GM21786 (cell line): ENCODE results near the gene TMEM131.

ENCODE experiments used
- ATAC-seq: cut with Tn5 transposase; IDR thresholded peaks from one replicate; pipeline ENCODE4 v1.9.1; 2021; ENCODE audit not compliant: unreplicated experiment

The TMEM131 gene

GRCh38 chr2:97766567-97766966 is 229.2 kb downstream of the TMEM131 start:
- ATAC-seq: no peak

DNA sequence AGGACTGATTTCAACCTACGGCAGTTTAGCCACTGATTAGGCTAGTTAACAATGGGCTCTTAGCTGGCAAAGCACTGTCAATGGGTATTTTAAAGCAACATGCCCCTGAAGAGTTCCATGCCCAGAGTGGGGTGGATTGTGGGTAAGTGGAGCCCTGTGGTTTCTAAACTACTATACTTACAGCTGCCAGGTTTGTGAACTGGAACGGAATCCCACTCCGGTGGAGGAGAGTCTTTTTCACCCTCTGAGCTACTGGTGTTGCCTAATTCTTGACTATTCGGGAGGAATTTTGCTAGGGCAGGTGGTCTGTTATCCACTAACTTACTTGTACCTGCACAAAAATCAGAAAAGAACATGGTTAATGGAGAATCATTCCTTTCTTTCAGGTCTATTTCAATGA is 229.8 kb downstream of the TMEM131 start:
- no peak for ATAC-seq

GRCh38 chr2:97764559-97765263 is 231.0 kb downstream of the TMEM131 start:
- ATAC-seq: no peak

DNA sequence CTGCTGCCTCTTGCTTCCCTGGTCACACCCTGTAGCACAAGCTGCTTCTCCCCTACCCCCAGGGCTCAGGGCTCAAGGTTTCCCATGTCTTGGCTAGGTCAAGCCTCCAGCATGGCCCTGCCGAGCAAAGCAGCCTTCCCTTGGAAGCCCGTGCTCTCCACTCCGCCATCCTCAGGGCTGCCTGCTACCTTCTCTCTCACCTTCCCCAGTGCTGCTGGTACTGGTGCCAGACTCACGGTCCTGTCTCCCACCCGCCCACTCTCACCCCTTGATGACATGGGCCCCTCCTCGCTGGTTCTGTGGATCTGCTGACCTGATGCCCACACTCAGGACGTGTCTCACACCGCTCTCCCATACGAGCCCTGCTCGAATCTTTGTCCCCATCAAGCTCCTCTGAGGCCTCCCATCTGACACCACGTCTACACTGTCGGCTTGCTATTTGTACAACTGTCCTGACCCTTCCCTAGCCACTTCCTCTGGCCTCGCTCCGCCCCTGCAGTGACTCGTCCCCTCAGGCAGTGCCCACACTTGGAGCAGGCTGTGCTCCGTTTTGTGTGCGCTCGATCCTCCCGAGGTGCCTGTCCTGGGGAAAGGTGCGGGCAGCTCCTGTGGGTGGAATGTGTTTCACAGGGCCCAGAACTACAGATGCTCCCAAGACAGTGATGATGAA is 232.4 kb downstream of the TMEM131 start:
- ATAC-seq: no peak

DNA sequence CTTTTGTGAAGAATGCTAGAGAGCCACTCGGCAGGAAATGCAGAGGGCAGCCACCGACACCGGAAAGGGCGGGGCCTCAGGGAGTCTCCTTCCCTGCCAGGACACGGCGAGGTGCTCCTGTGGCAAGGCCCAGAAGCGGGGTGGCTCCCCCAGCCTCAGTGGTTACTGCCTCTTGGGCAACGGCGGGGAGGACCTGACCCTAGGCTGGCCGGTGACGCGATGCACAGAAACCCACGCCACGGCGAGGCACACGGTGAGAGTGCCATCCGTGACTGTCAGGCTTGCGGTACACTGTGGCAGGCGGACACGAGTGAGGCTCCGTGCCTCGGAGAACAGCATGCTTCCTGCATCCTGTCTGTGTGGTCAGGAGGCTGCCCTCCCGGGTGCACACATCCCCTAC is 234.6 kb downstream of the TMEM131 start:
- ATAC-seq: no peak

GRCh38 chr2:97760480-97761049 is 235.2 kb downstream of the TMEM131 start:
- no peak for ATAC-seq

DNA sequence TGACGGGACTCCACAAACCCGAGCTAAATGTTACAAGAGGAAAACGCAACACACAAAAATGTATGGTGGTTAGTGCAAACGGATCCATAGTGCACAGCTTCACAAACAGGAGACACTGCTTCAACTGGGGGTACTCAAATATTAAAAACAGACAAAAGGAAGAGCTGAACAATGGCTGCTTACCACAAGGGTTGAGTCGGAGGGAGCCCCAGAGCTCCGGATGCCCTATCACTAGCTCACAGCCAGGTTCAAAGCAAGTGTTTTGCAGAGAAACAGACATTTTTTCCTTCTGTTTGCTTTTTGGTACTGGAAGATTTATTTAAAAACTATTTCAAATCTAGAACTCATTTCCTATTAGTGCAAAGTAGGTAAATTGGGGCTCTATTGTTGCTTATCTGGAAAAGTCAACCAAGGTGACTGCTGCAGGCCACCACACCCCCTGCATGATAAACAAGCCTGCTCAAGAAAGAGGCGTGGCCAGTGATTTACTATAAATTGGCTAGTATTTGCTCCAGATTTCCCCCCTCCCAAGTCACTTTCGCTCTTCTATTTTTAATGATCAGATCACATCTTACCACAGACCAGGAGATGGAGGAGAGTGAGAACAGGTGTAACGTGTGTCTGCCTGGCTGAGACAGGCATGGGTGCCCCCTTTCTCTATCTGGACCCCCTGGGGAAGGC is 235.9 kb downstream of the TMEM131 start:
- ATAC-seq: no peak

DNA sequence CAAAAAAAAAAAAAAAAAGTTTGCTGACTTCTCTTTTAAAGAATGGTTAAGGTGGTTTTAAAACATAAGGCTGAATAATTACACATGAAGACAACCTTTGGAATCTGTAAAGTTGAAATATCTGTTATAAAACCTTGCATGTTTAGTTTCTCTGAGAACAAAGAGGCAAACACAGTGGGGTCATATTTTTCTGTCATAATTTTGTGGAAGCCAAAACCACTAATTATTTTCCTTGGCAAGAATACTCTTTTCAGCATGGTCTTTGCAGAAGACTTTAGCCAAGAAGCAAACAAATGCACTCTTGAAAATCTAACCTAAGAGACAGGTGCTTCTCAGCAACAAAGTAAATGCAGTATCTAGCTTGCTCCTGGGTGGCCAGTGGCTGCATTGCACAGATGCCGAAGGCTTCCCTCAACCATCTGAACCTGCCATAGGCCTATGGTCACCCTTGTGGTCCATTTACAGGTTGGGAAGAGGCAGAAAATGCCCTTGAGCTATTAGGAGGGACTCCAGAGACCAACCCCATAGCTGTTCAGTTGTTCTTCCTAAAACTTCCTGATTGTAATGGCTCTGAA is 237.5 kb downstream of the TMEM131 start:
- ATAC-seq: no peak

- no peak for ATAC-seq
Observed at GRCh38 chr2:97757062-97757461, 238.7 kb downstream of the TMEM131 start.

- ATAC-seq: no peak
Observed at GRCh38 chr2:97755491-97755890, 240.3 kb downstream of the TMEM131 start.

GRCh38 chr2:97754690-97755346 is 240.9 kb downstream of the TMEM131 start:
- ATAC-seq: no peak

- ATAC-seq: no peak
Observed at GRCh38 chr2:97752342-97753334, 243.1 kb downstream of the TMEM131 start.

- no peak for ATAC-seq
Observed at GRCh38 chr2:97751752-97752151, 244.0 kb downstream of the TMEM131 start.

GRCh38 chr2:97750017-97750416 is 245.7 kb downstream of the TMEM131 start:
- no peak for ATAC-seq

DNA sequence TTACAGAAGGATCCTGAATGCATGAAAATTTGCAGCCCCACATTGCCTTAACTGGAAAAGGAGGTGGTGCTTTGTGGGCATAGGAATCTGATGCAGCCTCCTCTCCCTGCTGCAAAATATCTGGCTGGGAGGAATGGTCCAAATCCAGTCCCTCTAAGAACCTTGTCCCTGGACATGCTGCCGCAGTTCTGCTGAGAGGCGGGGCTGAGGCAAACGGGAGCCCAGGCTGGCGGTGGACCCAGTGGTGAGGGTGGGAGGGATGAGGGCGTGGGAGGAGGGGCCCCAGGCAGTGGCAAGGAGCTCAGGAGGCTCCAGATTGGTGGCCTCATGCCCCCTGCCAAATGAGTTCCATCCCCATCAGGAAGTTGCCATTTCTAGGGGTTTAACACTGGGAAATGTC is 246.2 kb downstream of the TMEM131 start:
- ATAC-seq: no peak

- no peak for ATAC-seq
Observed at GRCh38 chr2:97747716-97748115, 248.0 kb downstream of the TMEM131 start.

DNA sequence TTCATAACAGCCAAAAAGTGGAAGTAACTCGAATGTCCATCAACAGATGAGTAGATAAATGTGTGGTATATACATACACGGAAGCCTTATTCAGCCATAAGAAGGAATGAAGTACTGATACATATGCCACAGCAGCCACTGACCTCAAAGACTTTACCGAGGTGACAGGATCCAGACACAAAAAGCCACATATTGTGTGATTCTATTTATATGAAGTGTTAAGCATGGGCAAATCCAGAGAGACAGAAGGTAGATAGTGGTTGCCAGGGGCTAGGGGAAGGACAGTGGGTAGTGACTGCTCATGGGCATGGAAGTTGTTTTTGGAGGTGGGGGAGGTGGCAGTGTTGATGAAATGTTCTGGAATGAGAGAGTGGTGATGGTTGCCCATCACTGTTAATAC is 248.5 kb downstream of the TMEM131 start:
- ATAC-seq: no peak

DNA sequence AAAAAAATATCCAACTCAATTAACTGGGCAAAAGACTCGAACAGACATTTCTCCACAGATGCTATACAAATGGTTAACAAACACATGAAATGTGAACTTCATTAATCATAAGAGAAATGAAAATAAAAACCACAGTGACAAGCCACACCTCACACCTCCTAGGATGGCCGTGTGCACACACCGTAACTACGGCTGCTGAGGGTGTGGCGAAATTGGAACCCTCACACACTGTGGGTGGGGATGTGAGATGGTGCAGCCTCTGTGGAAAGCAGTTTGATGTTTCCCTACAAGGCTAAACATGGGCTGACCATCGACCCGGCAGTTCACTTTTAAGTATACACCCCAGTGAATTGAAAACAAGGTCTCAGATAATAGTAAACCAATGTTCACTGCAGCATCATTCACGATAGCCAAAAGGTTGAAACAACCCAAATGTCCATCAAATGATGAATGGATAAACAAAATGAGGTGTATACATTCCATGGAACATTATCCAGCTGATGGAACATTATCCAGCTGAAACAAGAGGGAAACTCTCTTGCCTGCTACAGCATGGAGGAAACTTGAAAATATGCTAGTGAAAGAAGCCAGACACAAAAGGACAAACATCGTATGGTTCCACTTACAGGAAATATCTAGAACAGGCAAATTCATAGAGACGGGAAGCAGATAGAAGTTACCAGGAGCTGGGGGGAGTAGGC is 250.1 kb downstream of the TMEM131 start:
- peak; percentile 61 for ATAC-seq

DNA sequence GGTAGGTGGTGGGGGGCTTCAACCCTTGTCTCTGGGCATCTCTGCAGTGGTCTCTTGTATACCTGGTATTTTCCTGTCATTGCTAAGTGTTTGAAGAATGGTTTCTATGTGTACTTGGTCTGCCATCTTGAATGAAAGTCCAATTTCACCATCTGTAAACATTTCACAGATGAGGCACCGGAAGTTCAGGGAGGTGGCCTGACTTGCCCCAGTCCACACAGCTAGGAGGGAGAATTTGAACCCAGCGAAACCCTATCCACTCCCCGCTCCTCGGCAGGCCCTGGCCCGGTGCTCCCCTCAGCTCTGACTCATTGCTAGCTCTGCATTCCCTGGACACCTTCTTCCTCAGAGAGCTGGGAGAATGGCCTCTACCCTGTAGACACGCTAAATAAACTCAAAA is 251.8 kb downstream of the TMEM131 start:
- ATAC-seq: no peak
